ENCODE data around the gene ITGB1.

- TF ChIP-seq YY1 (IDR thresholded peaks at IDR 0.05; ENCODE audit: low read depth, low read length) (no peak), CTCF (IDR thresholded peaks at IDR 0.05; ENCODE audit: control extremely low read depth in 1 of 3, insufficient read depth in 1 of 3, low read depth in 1 of 3, low read length in 3 of 3) (no peak), ATF2 (IDR thresholded peaks at IDR 0.05; ENCODE audit: low read length) (no peak), BACH1 (IDR thresholded peaks at IDR 0.05; ENCODE audit: low read length) (no peak), CREB1 (IDR thresholded peaks at IDR 0.05) (no peak), POLR2A (IDR thresholded peaks at IDR 0.05; ENCODE audit: control extremely low read depth in 1 of 2, low read depth in 2 of 2, low read length in 2 of 2) (no peak), EP300 (IDR thresholded peaks at IDR 0.05; ENCODE audit: borderline replicate concordance in 1 of 2, low read depth in 2 of 2, low read length in 2 of 2) (no peak)
These were observed 80.1 kb downstream of the ITGB1 start for GRCh38 chr10:32877915-32878314.

All from H1 (cell line).